H9 (cell line): Measurements from ENCODE around the gene C16orf95. TPM values are rescaled to one million over a fixed set of nuclear protein-coding genes. Genes with fewer than 3 reads are reported as not detected.

ENCODE experiments used
- DNase-seq: peaks from one replicate; pipeline ENCODE4 v3.0.0-alpha.2; 2017
- H2AFZ ChIP-seq: one replicate; pipeline ENCODE4 v1.6.1; 2013; ENCODE audit warnings: mild to moderate bottlenecking, low read length, control low read depth, moderate library complexity
- H2AK5ac ChIP-seq: 2 replicates; pipeline ENCODE4 v1.6.1; 2013; ENCODE audit warnings: low read length, control low read depth, mixed read lengths; ENCODE audit not compliant: insufficient read length
- H2BK120ac ChIP-seq: one replicate; pipeline ENCODE4 v1.6.1; 2013; ENCODE audit warnings: low read depth, mild to moderate bottlenecking, low read length, control low read depth, inconsistent platforms; ENCODE audit not compliant: poor library complexity, severe bottlenecking
- H2BK12ac ChIP-seq: 2 replicates; pipeline ENCODE4 v1.6.1; 2013; ENCODE audit warnings: low read length, control low read depth, mixed read lengths, low read depth; ENCODE audit not compliant: insufficient read length
- H2BK15ac ChIP-seq: 2 replicates; pipeline ENCODE4 v1.6.1; 2013; ENCODE audit warnings: low read depth, low read length, control low read depth
- H2BK20ac ChIP-seq: one replicate; pipeline ENCODE4 v1.6.1; 2013; ENCODE audit warnings: low read depth, mild to moderate bottlenecking, low read length, control low read depth, inconsistent platforms; ENCODE audit not compliant: poor library complexity, severe bottlenecking
- H2BK5ac ChIP-seq: 2 replicates; pipeline ENCODE4 v1.6.1; 2013; ENCODE audit warnings: low read length, control low read depth, mixed read lengths; ENCODE audit not compliant: insufficient read length
- H3K14ac ChIP-seq: 2 replicates; pipeline ENCODE4 v1.6.1; 2013; ENCODE audit warnings: low read length, control low read depth; ENCODE audit not compliant: insufficient read depth
- H3K18ac ChIP-seq: 2 replicates; pipeline ENCODE4 v1.6.1; 2013; ENCODE audit warnings: low read depth, mild to moderate bottlenecking, mixed read lengths, low read length, control low read depth; ENCODE audit not compliant: insufficient read length
- H3K23ac ChIP-seq: 2 replicates; pipeline ENCODE4 v1.6.1; 2013; ENCODE audit warnings: low read length, control low read depth, mixed read lengths, low read depth; ENCODE audit not compliant: insufficient read length
- H3K23me2 ChIP-seq: 2 replicates; pipeline ENCODE4 v1.6.1; 2013; ENCODE audit warnings: low read depth, mild to moderate bottlenecking, mixed read lengths, low read length, control low read depth; ENCODE audit not compliant: insufficient read length, poor library complexity, severe bottlenecking
- H3K27ac ChIP-seq: 2 replicates; pipeline ENCODE4 v1.5.1; 2013; ENCODE audit warnings: low read length, control low read depth, mixed read lengths, low read depth; ENCODE audit not compliant: insufficient read length
- H3K27me3 ChIP-seq: 2 replicates; pipeline ENCODE4 v1.6.1; 2013; ENCODE audit warnings: low read length, control low read depth, inconsistent platforms; ENCODE audit not compliant: insufficient read depth
- H3K4ac ChIP-seq: 2 replicates; pipeline ENCODE4 v1.6.1; 2013; ENCODE audit warnings: low read depth, mild to moderate bottlenecking, control low read depth, inconsistent platforms, low read length, moderate library complexity
- H3K4me1 ChIP-seq: 2 replicates; pipeline ENCODE4 v1.6.1; 2013; ENCODE audit warnings: low read length, control low read depth, inconsistent platforms; ENCODE audit not compliant: insufficient read depth
- H3K4me2 ChIP-seq: 2 replicates; pipeline ENCODE4 v1.6.1; 2013; ENCODE audit warnings: low read length, control low read depth, mixed read lengths; ENCODE audit not compliant: insufficient read length, insufficient read depth
- H3K56ac ChIP-seq: 2 replicates; pipeline ENCODE4 v1.6.1; 2013; ENCODE audit warnings: low read depth, mild to moderate bottlenecking, mixed read lengths, low read length, control low read depth; ENCODE audit not compliant: insufficient read length
- H3K79me1 ChIP-seq: 2 replicates; pipeline ENCODE4 v1.6.1; 2013; ENCODE audit warnings: low read depth, mild to moderate bottlenecking, moderate library complexity, low read length, control low read depth, inconsistent platforms; ENCODE audit not compliant: insufficient read depth, poor library complexity, severe bottlenecking
- H3K79me2 ChIP-seq: 2 replicates; pipeline ENCODE4 v1.6.1; 2013; ENCODE audit warnings: low read length, control low read depth, inconsistent platforms; ENCODE audit not compliant: insufficient read depth
- H3K9ac ChIP-seq: 2 replicates; pipeline ENCODE4 v1.6.1; 2013; ENCODE audit warnings: low read length, control low read depth, mixed read lengths; ENCODE audit not compliant: insufficient read length; ENCODE audit errors: extremely low read depth
- H3K9me3 ChIP-seq: one replicate; pipeline ENCODE4 v1.6.1; 2013; ENCODE audit warnings: low read depth, low read length, inconsistent platforms; ENCODE audit not compliant: control insufficient read depth
- H3T11ph ChIP-seq: one replicate; pipeline ENCODE4 v1.6.1; 2013; ENCODE audit warnings: mild to moderate bottlenecking, low read length, control low read depth, inconsistent platforms
- H4K20me1 ChIP-seq: one replicate; pipeline ENCODE4 v1.6.1; 2013; ENCODE audit not compliant: control insufficient read depth, insufficient read length, insufficient read depth
- H4K5ac ChIP-seq: 2 replicates; pipeline ENCODE4 v1.6.1; 2013; ENCODE audit warnings: low read depth, mild to moderate bottlenecking, mixed read lengths, low read length, control low read depth; ENCODE audit not compliant: insufficient read length
- H4K8ac ChIP-seq: replicated peaks from 2 replicates; pipeline ENCODE4 v1.6.1; 2013; ENCODE audit warnings: low read length, control low read depth, mixed read lengths, low read depth; ENCODE audit not compliant: insufficient read length
- H4K91ac ChIP-seq: 2 replicates; pipeline ENCODE4 v1.6.1; 2013; ENCODE audit warnings: low read depth, mild to moderate bottlenecking, moderate library complexity, mixed read lengths, low read length, control low read depth; ENCODE audit not compliant: insufficient read length
- H3K27ac Mint-ChIP-seq, 3 experiments: 2 replicates in 2 of 3; 3 replicates in 1 of 3; pipeline ENCODE4 v1.8.0; 2020 to 2021; ENCODE audit warnings: mixed read lengths in 3 of 3, mild to moderate bottlenecking in 1 of 3, moderate library complexity in 1 of 3
- H3K27me3 Mint-ChIP-seq: 2 replicates; pipeline ENCODE4 v1.8.0; 2021; ENCODE audit warnings: low read depth, mild to moderate bottlenecking, moderate library complexity, mixed read lengths
- H3K36me3 Mint-ChIP-seq, 3 experiments: 2 replicates in 2 of 3; 3 replicates in 1 of 3; pipeline ENCODE4 v1.8.0; 2020 to 2021; ENCODE audit warnings: low read depth in 3 of 3, mixed read lengths in 3 of 3; ENCODE audit not compliant: insufficient read depth in 1 of 3
- H3K4me1 Mint-ChIP-seq, 2 experiments: 2 replicates each; pipeline ENCODE4 v1.8.0; 2020; ENCODE audit warnings: mixed read lengths in 2 of 2
- H3K4me3 Mint-ChIP-seq, 2 experiments: 2 replicates in 1 of 2; 3 replicates in 1 of 2; pipeline ENCODE4 v1.8.0; 2020 to 2021; ENCODE audit warnings: mild to moderate bottlenecking in 2 of 2, mixed read lengths in 2 of 2, moderate library complexity in 1 of 2
- H3K9me3 Mint-ChIP-seq, 2 experiments: 2 replicates in 1 of 2; 3 replicates in 1 of 2; pipeline ENCODE4 v1.8.0; 2020; ENCODE audit warnings: mild to moderate bottlenecking in 2 of 2, mixed read lengths in 2 of 2, moderate library complexity in 1 of 2
- WGBS: extraction: QIAGEN DNeasy Blood & Tissue Kit; methylation state at CpG from one replicate; pipeline ENCODE4 v1.1.7; 2013; ENCODE audit warnings: missing lambda C conversion rate, low lambda C conversion rate, mixed read lengths; ENCODE audit not compliant: insufficient read length; ENCODE audit errors: extremely low coverage; 5-methylcytosine and 5-hydroxymethylcytosine counted together
- total RNA-seq: library from RNA; stranded (reverse); gene quantifications from 2 replicates; pipeline ENCODE4 v1.2.1, GENCODE V29; 2021
- TF ChIP-seq, protein P1 (sequence below): fragments of 200-600 bp; sonication (generic); conservative IDR thresholded peaks from 3 replicates; pipeline ENCODE4 v1.8.0; 2021; ENCODE audit warnings: antibody characterized with exemption, mild to moderate bottlenecking

Gene C16orf95
- total RNA-seq, 1 experiment from 2014 or later, result 5.6 TPM

DNA sequence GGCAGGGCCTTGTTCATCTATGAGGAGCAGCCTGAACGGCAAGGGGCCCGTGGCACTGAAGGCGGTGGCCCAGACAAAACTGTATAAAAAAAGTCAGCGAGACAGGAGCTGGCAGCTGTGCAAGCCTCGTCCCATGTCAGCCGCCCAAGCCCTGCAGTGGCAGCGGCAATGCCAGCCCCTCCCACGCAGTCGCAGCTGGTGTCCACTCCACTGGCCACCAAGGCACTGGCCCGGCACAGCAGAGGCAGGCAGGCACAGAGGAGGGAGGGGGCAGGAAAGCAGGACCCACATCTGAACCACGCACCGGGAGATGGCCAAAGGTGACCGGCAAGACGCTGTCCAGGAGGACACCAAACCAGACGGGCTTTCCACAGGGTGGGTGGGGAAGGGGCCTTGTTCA, 15.9 kb upstream of the C16orf95 start:
- H3K4ac ChIP-seq, result no peak overlapping the region
- Mint-ChIP-seq H3K27ac (no peak overlapping the region; a peak in 1 of 7 replicates), H3K9me3 (no peaks in the 10 kb centered on the region), H3K4me3 (no peak overlapping the region), H3K4me1 (0 out of 4 replicates have a peak, but pooled peaks cover 0 to 3% of the 10 kb centered on the region in 2 experiments), H3K36me3 (peaks cover 8 to 31% (median 26%) of the 10 kb centered on the region in 3 experiments; a peak in 6 of 7 replicates), H3K27me3 (no peaks in the 10 kb centered on the region; the same call in 1 of the 2 replicates)
- H2BK5ac ChIP-seq, result no peak overlapping the region
- no peaks in the 10 kb centered on the region for H3K9me3 ChIP-seq
- no peaks in the 10 kb centered on the region for H4K20me1 ChIP-seq
- WGBS, result no CpG with 5 or more reads among the region's 15 CpGs
- no peak overlapping the region for H3K18ac ChIP-seq
- H3K79me2 ChIP-seq, result no peaks in the 10 kb centered on the region
- H3K79me1 ChIP-seq, result no peaks in the 10 kb centered on the region
- H2BK120ac ChIP-seq, result no peak overlapping the region
- H3K23me2 ChIP-seq, result no peaks in the 10 kb centered on the region
- no peaks in the 10 kb centered on the region for H3K4me1 ChIP-seq
- no peak overlapping the region for H2BK20ac ChIP-seq
- H2BK12ac ChIP-seq, result no peak overlapping the region
- no peak overlapping the region; the same call in 1 of the 2 replicates for H3K14ac ChIP-seq
- TF ChIP-seq, protein P1, sequence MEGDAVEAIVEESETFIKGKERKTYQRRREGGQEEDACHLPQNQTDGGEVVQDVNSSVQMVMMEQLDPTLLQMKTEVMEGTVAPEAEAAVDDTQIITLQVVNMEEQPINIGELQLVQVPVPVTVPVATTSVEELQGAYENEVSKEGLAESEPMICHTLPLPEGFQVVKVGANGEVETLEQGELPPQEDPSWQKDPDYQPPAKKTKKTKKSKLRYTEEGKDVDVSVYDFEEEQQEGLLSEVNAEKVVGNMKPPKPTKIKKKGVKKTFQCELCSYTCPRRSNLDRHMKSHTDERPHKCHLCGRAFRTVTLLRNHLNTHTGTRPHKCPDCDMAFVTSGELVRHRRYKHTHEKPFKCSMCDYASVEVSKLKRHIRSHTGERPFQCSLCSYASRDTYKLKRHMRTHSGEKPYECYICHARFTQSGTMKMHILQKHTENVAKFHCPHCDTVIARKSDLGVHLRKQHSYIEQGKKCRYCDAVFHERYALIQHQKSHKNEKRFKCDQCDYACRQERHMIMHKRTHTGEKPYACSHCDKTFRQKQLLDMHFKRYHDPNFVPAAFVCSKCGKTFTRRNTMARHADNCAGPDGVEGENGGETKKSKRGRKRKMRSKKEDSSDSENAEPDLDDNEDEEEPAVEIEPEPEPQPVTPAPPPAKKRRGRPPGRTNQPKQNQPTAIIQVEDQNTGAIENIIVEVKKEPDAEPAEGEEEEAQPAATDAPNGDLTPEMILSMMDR, result no peak
- no peak overlapping the region for H3T11ph ChIP-seq
- no peak overlapping the region for H4K8ac ChIP-seq
- no peak overlapping the region for H4K91ac ChIP-seq
- H3K23ac ChIP-seq, result no peak overlapping the region
- DNase-seq, result no peak
- no peak overlapping the region for H2AK5ac ChIP-seq
- no peak overlapping the region for H3K56ac ChIP-seq
- no peak overlapping the region for H2AFZ ChIP-seq
- no peaks in the 10 kb centered on the region for H3K27me3 ChIP-seq
- H3K4me2 ChIP-seq, result no peak overlapping the region
- H2BK15ac ChIP-seq, result no peak overlapping the region
- H3K9ac ChIP-seq, result no peak overlapping the region
- H3K27ac ChIP-seq, result no peak overlapping the region
- H4K5ac ChIP-seq, result no peak overlapping the region
